ENCODE data around the gene ZNF141. TPM values are rescaled to one million over a fixed set of nuclear protein-coding genes. Genes with fewer than 3 reads are reported as not detected.

The ZNF141 gene
- total and polyA plus RNA-seq, 2 of the 8 experiments (the other 6 are each of a cell fraction or from before 2014, with no cell fraction given) = 8.5 to 50.8 TPM

- no peaks in the 10 kb centered on the region for H3K4me1 ChIP-seq (replicated peaks in 1 of 4; ENCODE audit: control insufficient read depth in 3 of 4, insufficient read depth in 4 of 4, low read length in 3 of 4)
- no peaks in the 10 kb centered on the region for H4K20me1 ChIP-seq (replicated peaks in 1 of 2; ENCODE audit: control insufficient read depth in 1 of 2, insufficient read depth in 2 of 2, low read length in 2 of 2)
- no peak overlapping the region for H3K14ac ChIP-seq (ENCODE audit: insufficient read length)
- ChIA-PET POLR2A (ENCODE audit: partially characterized antibody) (interaction anchor here (0.9 kb wide), 1 partner anchor 9 kb away, joined by 3 read pairs; no protein-coding TSS in a partner anchor), CTCF (ENCODE audit: partially characterized antibody) (interaction anchor here (0.6 to 0.7 kb wide), 3 partner anchors 143 to 297 kb away, joined by 3 read pairs; no protein-coding TSS in a partner anchor)
- H3K18ac ChIP-seq (ENCODE audit: extremely low read depth, low read length) = no peak overlapping the region
- no peak overlapping the region for H2BK15ac ChIP-seq (ENCODE audit: low read length)
- H3K27me3 ChIP-seq (replicated peaks in 1 of 4; ENCODE audit: control insufficient read depth in 3 of 4, extremely low read depth in 1 of 4, insufficient read depth in 3 of 4, low read length in 3 of 4) = peaks cover 0 to 2% (median 0%) of the 10 kb centered on the region in 4 experiments; a peak in 1 of 7 replicates
- H3K23ac ChIP-seq (ENCODE audit: insufficient read length) = no peak overlapping the region
- no peak overlapping the region for H2AK5ac ChIP-seq (ENCODE audit: low read depth, low read length)
- FAIRE-seq = no peak
- H3K4me3 ChIP-seq (ENCODE audit: extremely low read depth in 1 of 4, insufficient read depth in 2 of 4, low read depth in 3 of 4, low read length in 4 of 4) = no peak overlapping the region
- H2BK20ac ChIP-seq (ENCODE audit: low read length) = no peak overlapping the region
- H3K79me1 ChIP-seq (ENCODE audit: low read depth, low read length) = no peaks in the 10 kb centered on the region
- H3K27ac ChIP-seq (ENCODE audit: low read depth, low read length) = no peak overlapping the region
- H2BK120ac ChIP-seq (replicated peaks; ENCODE audit: low read depth, low read length) = no peak overlapping the region
- TF ChIP-seq CREB1 (IDR thresholded peaks at IDR 0.05) = no peak
- no peak for TF ChIP-seq SIN3A (conservative IDR thresholded peaks at IDR 0.05 in 1 of 2, IDR thresholded peaks at IDR 0.05 in 1 of 2; ENCODE audit: low read depth in 1 of 2, low read length in 2 of 2)
- no peak for TF ChIP-seq CBX8 (IDR thresholded peaks at IDR 0.05; ENCODE audit: borderline replicate concordance, low read depth, low read length)
- TF ChIP-seq POLR2A (IDR thresholded peaks at IDR 0.05; ENCODE audit: control extremely low read depth in 1 of 2, low read depth in 2 of 2, low read length in 2 of 2) = no peak
- TF ChIP-seq FOSL1 (IDR thresholded peaks at IDR 0.05; ENCODE audit: insufficient read depth, low read depth, low read length) = no peak
- TF ChIP-seq SP1 (IDR thresholded peaks at IDR 0.05; ENCODE audit: low read depth, low read length) = no peak
- no peak overlapping the region for H3K4me2 ChIP-seq (ENCODE audit: insufficient read depth in 1 of 2, low read depth in 2 of 2, low read length in 2 of 2)
- no peak overlapping the region for H4K91ac ChIP-seq (replicated peaks; ENCODE audit: insufficient read length, low read length)
- DNase-seq (ENCODE audit: low read depth in 1 of 2, low spot score in 2 of 2) = no peak
- H3K56ac ChIP-seq (replicated peaks; ENCODE audit: insufficient read length, low read depth, low read length) = no peak overlapping the region
- peaks cover 12 to 13% of the 10 kb centered on the region in 2 experiments; a peak in 3 of 4 replicates for H3K9me3 ChIP-seq (ENCODE audit: insufficient read depth in 2 of 2, low read depth in 1 of 2, low read length in 1 of 2)
- 100% methylated on average over 1 of the region's 1 CpG; no CpG with 5 or more reads in 1 of the 2 experiments for WGBS, 2 experiments (ENCODE audit: extremely low coverage in 1 of 2, insufficient coverage in 1 of 2, insufficient read length in 1 of 2, insufficient replicate concordance in 2 of 2, low coverage in 1 of 2, low lambda C conversion rate in 2 of 2, missing lambda C conversion rate in 1 of 2)
- no peak overlapping the region for H2AFZ ChIP-seq (ENCODE audit: low read length)
- H4K5ac ChIP-seq (ENCODE audit: insufficient read length, low read depth, low read length) = no peak overlapping the region
- no peaks in the 10 kb centered on the region; the same call in 1 of the 2 replicates for H3K23me2 ChIP-seq (ENCODE audit: low read depth, low read length)
- H2BK5ac ChIP-seq (ENCODE audit: low read depth, low read length) = no peak overlapping the region
- H4K8ac ChIP-seq (ENCODE audit: extremely low read depth, insufficient read depth, low read length) = no peak overlapping the region
- no peak overlapping the region for H2BK12ac ChIP-seq (ENCODE audit: low read depth, low read length)
- no peak overlapping the region for H3K9ac ChIP-seq (replicated peaks in 1 of 4; ENCODE audit: extremely low read depth in 1 of 4, low read depth in 3 of 4, low read length in 3 of 4)
- H3K79me2 ChIP-seq (ENCODE audit: control insufficient read depth in 1 of 2, insufficient read depth in 2 of 2, low read length in 2 of 2) = peaks cover 0 to 5% of the 10 kb centered on the region in 2 experiments; a peak in 2 of 4 replicates
- no peak overlapping the region for H3K4ac ChIP-seq (replicated peaks; ENCODE audit: insufficient read length, low read depth, low read length)
- no peaks in the 10 kb centered on the region for H3K36me3 ChIP-seq (ENCODE audit: control insufficient read depth in 2 of 4, insufficient read depth in 4 of 4, low read length in 3 of 4)
Observed at GRCh38 chr4:309807-310206, 27.8 kb upstream of the ZNF141 start.

Data from H1 (cell line).